EH (cell line): ENCODE results near the gene CLPX.
"Not testable (repeated sequence)": the region's sequence is repeated elsewhere in the genome, so short reads cannot be mapped to it uniquely, and the experiment has no call there.

Experiments used
- DNase-seq: peaks from one replicate; pipeline ENCODE4 v3.0.0-alpha.2; 2015; ENCODE audit warnings: low read depth

CLPX gene

GRCh38 chr15:65171428-65171827 lies 13.7 kb downstream of the CLPX start:
- no peak for DNase-seq

DNA sequence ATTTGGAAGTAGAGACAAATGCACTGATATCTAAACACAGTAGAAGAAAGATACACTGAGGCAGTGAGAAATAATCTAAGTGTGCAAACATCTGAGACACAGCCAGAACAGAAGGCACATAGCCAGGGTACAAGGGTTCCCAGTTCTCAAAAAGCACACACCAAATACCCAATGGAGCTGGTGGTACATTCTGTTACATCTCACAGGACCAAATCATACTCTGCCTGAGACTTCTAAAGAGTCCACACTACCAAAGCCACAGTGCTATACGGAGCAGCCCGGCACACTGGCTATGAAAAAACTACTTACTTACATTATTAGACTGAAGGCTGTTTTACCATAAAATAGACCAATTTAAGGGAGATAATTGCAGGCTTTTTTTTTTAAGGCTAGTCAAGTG lies 19.3 kb downstream of the CLPX start:
- no peak for DNase-seq

GRCh38 chr15:65164139-65164538 lies 21.0 kb downstream of the CLPX start:
- DNase-seq: no peak

- peak; percentile 29 for DNase-seq
These were observed 22.1 kb downstream of the CLPX start for GRCh38 chr15:65163041-65163440.

GRCh38 chr15:65156692-65157091 lies 28.4 kb downstream of the CLPX start:
- no peak for DNase-seq

- DNase-seq: no peak
These were observed 30.4 kb downstream of the CLPX start for GRCh38 chr15:65154720-65155119.

DNA sequence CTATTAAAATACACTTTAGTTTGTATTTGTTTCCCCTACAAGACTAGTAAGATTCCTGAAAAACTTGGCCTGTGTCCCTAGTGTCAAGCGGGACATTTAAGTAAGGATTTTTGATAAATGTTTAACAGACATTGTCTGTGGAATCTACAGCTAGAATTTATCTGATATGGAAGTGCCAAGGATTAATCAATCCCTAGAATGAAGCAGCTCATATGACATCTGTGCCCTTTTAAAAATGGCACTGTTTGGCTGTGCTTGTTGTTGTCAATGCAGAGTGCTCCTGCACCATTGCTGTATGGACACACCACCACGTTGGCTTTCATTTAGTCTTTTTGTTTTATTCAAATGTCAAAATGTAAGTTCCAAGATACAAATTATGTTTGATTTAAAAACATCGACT lies 37.2 kb downstream of the CLPX start:
- DNase-seq: no peak

DNA sequence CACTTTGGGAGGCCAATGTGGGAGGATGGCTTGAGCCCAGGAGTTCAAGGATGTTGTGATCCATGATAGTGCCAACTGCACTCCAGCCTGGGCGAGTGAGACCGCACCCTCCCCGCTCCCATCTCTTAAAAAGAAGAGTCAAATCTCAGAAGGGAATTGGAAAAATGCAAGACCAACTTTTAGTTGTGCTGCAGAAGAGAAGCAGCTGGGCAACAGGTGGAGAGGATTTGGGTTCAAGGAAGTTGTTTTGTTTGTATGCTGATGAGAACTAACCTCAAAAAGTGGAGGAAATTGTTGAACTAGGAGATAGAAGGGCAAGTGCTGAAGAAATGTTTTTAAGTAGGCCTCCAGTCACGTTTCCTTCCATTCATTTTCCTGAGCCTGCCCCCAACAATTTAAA lies 38.7 kb downstream of the CLPX start:
- no peak for DNase-seq

DNA sequence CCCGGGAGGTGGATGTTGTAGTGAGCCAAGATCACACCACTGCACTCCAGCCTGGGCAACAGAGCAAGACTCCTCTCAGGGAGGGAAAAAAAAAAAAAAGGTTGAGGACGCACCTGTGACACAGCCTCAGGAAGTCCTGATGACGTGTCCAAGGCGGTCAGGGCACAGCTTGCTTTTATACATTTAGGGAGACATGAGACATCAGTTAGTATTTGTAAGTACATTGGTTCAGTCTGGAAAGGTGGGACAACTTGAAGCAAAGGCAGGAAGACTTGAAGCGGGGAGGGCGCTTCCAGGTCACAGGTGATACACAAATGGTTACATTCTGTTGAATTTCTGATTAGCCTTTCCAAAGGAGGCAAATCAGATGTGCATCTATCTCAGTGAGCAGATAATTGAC lies 46.5 kb downstream of the CLPX start:
- DNase-seq: not testable (repeated sequence)

DNA sequence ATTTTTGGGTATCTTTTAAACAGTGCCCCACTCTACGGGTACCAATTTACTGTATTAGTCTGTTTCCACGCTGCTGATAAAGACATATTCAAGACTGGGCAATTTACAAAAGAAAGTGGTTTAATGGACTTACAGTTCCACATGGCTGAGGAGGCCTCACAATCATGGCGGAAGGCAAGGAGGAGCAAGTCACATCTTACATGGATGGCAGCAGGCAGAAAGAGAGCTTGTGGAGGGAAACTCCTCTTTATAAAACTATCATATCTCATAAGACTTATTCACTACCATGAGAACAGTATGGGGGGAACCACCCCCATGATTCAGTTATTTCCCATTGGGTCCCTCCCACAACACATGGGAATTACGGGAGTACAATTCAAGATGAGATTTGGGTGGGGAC lies 47.2 kb downstream of the CLPX start:
- DNase-seq: not testable (repeated sequence)

DNA sequence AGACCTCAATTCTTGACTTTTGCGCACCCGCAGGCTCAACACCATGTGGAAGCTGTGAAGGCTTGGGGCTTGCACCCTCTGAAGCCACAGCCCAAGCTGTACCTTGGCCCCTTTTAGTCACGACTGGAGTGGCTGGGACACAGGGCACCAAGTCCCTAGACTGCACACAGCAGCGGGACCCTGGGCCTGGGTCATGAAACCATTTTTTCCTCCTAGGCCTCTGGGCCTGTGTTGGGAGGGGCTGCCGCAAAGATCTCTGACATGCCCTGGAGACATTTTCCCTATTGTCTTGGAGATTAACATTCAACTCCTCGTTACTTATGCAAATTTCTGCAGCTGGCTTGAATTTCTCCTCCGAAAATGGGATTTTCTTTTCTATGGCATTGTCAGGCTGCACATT lies 48.1 kb downstream of the CLPX start:
- not testable (repeated sequence) for DNase-seq

DNA sequence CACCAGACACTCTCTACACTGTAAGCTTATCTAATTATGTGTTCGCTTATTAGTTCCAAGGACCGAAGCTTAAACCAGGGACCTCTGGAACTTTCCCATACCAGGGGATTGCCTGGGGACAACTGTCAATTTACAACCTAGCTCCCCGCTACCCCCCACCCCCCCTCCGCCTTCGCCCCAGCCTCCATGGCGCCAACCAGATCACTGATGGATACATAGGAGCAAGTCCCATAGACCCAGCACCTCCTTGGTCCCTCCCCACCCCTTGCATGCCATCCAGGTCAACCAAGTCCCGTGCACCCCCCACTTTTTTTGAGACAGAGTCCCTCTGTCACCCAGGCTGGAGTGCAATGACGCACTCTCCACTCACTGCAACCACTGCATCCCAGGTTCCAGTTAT lies 50.6 kb downstream of the CLPX start:
- DNase-seq: no peak

- DNase-seq: peak; percentile 92
These were observed 51.5 kb downstream of the CLPX start, which contains the start of gene PDCD7 for GRCh38 chr15:65133548-65134200. Gene PDCD7, minus strand, starts transcription at chr15:65133808. Its CDS starts 27 bp downstream, at chr15:65133781.

- peak; percentile 61 for DNase-seq
These were observed 52.1 kb downstream of the CLPX start for GRCh38 chr15:65132878-65133547.

- no peak for DNase-seq
These were observed 54.2 kb downstream of the CLPX start for GRCh38 chr15:65130941-65131340.

GRCh38 chr15:65115542-65115941 lies 69.6 kb downstream of the CLPX start:
- DNase-seq: no peak

GRCh38 chr15:65115086-65115485 lies 70.1 kb downstream of the CLPX start, which contains the start of gene UBAP1L:
Gene UBAP1L, minus strand, starts transcription at chr15:65115200. Its CDS starts 8,985 bp downstream, at chr15:65106215.
- peak; percentile 12 for DNase-seq

DNA sequence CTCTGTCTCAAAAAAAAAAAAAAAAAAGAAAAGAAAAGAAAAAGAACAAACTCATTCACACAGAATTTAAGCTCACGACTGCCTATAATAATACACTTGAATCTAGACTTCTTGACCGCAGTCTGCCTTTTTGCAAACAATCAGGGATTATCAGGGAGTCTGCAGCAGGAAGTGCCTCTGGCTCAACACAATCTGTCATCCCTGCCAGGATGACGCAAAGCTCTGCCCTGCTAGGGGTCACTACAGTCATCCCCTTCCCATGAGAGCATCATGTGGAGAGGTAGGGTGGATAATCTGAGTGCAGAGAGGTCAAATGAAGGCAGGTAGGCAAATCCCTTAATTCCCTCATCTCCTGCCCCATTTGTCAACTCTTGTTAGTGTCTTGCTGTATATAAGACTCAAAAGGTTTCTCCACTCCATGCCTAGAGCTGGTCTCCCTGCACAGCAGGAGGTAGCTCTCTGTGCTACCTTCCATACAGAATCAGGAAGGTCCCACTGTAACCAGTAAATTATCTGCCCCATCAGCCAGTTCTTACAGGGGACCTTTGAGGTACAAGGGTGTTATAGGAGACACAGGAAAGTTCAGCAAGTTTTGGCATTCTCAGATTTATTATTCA lies 74.4 kb downstream of the CLPX start:
- DNase-seq: peak; percentile 13

DNA sequence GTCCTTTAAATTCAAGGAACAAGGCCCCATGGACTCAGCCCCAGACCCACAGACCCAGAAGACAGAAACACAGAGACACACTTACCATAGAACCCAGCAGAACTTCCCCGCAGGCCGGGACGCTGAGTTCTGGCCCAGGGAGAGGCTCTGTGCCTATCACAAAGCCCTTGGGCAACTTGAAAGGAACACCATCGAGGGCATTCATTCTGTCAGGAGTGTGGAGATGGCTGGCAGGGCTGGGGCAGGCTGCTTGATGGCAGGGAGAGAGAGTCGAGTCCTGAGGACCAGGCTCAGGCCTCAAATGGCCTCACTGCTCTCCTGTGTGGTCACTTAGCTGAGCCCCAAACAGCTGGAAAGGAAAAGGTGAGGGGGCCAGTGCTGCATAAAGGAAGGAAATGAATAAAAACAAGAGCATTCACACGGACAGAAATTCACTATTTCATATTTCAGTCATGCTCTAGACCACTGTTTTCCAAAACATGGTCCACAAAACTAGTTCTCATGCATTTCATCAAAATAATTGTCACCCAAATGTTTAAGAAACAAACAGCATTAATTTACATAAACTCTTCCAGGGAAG lies 79.0 kb downstream of the CLPX start:
- DNase-seq: no peak

DNA sequence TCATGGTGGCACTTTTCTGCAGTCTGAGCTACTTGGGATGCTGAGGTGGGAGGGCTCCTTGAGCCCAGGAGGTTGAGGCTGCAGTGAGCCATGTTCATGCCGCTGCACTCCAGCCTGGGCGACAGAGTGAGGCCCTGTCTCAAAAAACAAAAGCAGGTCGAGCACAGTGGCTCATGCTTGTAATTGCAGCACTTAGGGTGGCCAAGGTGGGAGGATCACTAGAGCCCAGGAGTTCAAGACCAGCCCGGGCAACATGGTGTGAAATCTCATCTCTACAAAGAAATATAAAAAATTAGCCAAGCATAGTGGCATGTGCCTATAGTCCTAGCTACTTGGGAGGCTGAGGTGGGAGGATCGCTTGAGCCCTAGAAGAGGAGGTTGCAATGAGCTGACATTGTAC lies 80.1 kb downstream of the CLPX start:
- no peak for DNase-seq

- no peak for DNase-seq
These were observed 82.2 kb downstream of the CLPX start for GRCh38 chr15:65102912-65103311.

DNA sequence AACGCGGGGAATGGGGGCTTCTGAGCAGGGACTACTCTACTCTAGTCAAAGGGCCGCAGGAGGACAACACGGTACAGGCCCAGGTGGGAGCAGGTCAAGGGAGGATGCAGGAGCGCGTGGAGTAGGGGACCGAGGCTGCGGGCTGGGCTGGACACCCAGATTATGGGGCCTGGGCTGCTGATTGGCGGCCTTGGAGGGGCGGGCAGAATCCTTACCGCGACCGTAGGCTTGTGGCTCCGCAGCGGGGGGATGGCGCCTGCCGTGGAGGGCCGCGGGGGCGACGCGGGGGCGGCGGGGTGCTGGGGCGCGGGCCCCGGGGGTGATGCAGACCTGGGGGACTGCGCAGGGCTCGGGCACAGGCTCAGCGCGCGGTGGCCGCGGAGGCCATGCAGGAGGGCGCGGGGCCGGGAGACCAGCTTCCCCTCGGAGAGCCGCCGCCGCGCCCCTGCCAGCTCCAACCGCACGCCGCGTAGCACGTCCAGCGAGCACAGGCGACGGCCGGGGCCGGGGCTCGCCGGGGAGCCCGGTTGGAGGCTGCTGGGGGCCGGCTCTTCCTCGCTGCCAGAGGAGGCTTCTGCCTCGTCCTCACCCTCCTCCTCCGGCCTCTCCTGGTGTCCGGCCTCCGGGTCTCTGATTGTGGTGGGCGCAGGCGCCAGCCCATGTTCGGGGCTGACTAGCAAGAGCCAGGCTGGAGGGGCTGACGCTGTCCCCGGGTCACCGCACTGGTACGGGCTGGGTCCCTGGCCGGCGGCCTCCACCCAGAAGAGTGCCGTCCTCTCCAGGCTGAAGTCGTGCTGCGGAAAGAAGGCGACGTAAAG lies 83.0 kb downstream of the CLPX start:
- no peak for DNase-seq
